ENCODE data around the gene CNTN4.

GRCh38 chr3:2099779-2100191 is 1.1 kb downstream of the CNTN4 start:
- TF ChIP-seq CTCF (IDR thresholded peaks at IDR 0.05; ENCODE audit: low read length): no peak
- no peak for TF ChIP-seq EZH2 (IDR thresholded peaks at IDR 0.05; ENCODE audit: borderline replicate concordance, low read length)
